Endothelial cell (in vitro differentiated cells): ENCODE results near the gene HAUS3. TPM values are rescaled to one million over a fixed set of nuclear protein-coding genes. Genes with fewer than 3 reads are reported as not detected.

ENCODE experiments used
- DNase-seq: peaks from one replicate; pipeline ENCODE4 v3.0.0; 2021; ENCODE audit warnings: low spot score
- H3K27ac Mint-ChIP-seq: one replicate; pipeline ENCODE4 v1.8.0; 2021; ENCODE audit warnings: mixed read lengths, inconsistent platforms; ENCODE audit not compliant: unreplicated experiment
- H3K27me3 Mint-ChIP-seq: one replicate; pipeline ENCODE4 v1.8.0; 2021; ENCODE audit warnings: mild to moderate bottlenecking, moderate library complexity, mixed read lengths, inconsistent platforms; ENCODE audit not compliant: unreplicated experiment
- H3K36me3 Mint-ChIP-seq: one replicate; pipeline ENCODE4 v1.8.0; 2021; ENCODE audit warnings: mild to moderate bottlenecking, low read depth, mixed read lengths, inconsistent platforms; ENCODE audit not compliant: unreplicated experiment
- H3K4me1 Mint-ChIP-seq: one replicate; pipeline ENCODE4 v1.8.0; 2021; ENCODE audit warnings: mild to moderate bottlenecking, mixed read lengths, inconsistent platforms; ENCODE audit not compliant: unreplicated experiment
- H3K4me3 Mint-ChIP-seq: one replicate; pipeline ENCODE4 v1.8.0; 2021; ENCODE audit warnings: mild to moderate bottlenecking, mixed read lengths, inconsistent platforms; ENCODE audit not compliant: unreplicated experiment
- H3K9me3 Mint-ChIP-seq: one replicate; pipeline ENCODE4 v1.8.0; 2021; ENCODE audit warnings: mixed read lengths, inconsistent platforms; ENCODE audit not compliant: unreplicated experiment
- total RNA-seq: library from RNA; stranded (reverse); fragmentation: NEBNext Ultra II Directional; extraction: Animal tissue kit (Norgen Biotek cat#: 25700); gene quantifications from one replicate; pipeline ENCODE4 v1.2.1, GENCODE V29; 2021; ENCODE audit not compliant: unreplicated experiment
- TF ChIP-seq, protein P1 (sequence below): fragments of 200-600 bp; sonication (generic); IDR thresholded peaks from one replicate; pipeline ENCODE4 v1.5.0; 2021; ENCODE audit warnings: antibody characterized with exemption; ENCODE audit not compliant: unreplicated experiment

Gene HAUS3
- total RNA-seq, 1 donor from 2014 or later: 16.2 TPM

GRCh38 chr4:2248821-2249261 is 6.9 kb upstream of the HAUS3 start:
- peak overlapping the region; percentile 7 for H3K4me3 Mint-ChIP-seq
- TF ChIP-seq, protein P1, sequence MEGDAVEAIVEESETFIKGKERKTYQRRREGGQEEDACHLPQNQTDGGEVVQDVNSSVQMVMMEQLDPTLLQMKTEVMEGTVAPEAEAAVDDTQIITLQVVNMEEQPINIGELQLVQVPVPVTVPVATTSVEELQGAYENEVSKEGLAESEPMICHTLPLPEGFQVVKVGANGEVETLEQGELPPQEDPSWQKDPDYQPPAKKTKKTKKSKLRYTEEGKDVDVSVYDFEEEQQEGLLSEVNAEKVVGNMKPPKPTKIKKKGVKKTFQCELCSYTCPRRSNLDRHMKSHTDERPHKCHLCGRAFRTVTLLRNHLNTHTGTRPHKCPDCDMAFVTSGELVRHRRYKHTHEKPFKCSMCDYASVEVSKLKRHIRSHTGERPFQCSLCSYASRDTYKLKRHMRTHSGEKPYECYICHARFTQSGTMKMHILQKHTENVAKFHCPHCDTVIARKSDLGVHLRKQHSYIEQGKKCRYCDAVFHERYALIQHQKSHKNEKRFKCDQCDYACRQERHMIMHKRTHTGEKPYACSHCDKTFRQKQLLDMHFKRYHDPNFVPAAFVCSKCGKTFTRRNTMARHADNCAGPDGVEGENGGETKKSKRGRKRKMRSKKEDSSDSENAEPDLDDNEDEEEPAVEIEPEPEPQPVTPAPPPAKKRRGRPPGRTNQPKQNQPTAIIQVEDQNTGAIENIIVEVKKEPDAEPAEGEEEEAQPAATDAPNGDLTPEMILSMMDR: no peak
- peaks cover 3% of the 10 kb centered on the region for H3K4me1 Mint-ChIP-seq
- no peak overlapping the region for H3K27ac Mint-ChIP-seq
- peaks cover 21% of the 10 kb centered on the region for H3K36me3 Mint-ChIP-seq
- H3K27me3 Mint-ChIP-seq: peaks cover 16% of the 10 kb centered on the region
- DNase-seq: no peak
- no peaks in the 10 kb centered on the region for H3K9me3 Mint-ChIP-seq

- peaks cover 20% of the 10 kb centered on the region for H3K36me3 Mint-ChIP-seq
- H3K27me3 Mint-ChIP-seq: peaks cover 15% of the 10 kb centered on the region
- H3K9me3 Mint-ChIP-seq: no peaks in the 10 kb centered on the region
- TF ChIP-seq, protein P1: no peak
- H3K4me3 Mint-ChIP-seq: no peak overlapping the region
- no peak overlapping the region for H3K27ac Mint-ChIP-seq
- DNase-seq: no peak
- H3K4me1 Mint-ChIP-seq: peaks cover 6% of the 10 kb centered on the region
Observed at GRCh38 chr4:2248044-2248780, 6.3 kb upstream of the HAUS3 start.

DNA sequence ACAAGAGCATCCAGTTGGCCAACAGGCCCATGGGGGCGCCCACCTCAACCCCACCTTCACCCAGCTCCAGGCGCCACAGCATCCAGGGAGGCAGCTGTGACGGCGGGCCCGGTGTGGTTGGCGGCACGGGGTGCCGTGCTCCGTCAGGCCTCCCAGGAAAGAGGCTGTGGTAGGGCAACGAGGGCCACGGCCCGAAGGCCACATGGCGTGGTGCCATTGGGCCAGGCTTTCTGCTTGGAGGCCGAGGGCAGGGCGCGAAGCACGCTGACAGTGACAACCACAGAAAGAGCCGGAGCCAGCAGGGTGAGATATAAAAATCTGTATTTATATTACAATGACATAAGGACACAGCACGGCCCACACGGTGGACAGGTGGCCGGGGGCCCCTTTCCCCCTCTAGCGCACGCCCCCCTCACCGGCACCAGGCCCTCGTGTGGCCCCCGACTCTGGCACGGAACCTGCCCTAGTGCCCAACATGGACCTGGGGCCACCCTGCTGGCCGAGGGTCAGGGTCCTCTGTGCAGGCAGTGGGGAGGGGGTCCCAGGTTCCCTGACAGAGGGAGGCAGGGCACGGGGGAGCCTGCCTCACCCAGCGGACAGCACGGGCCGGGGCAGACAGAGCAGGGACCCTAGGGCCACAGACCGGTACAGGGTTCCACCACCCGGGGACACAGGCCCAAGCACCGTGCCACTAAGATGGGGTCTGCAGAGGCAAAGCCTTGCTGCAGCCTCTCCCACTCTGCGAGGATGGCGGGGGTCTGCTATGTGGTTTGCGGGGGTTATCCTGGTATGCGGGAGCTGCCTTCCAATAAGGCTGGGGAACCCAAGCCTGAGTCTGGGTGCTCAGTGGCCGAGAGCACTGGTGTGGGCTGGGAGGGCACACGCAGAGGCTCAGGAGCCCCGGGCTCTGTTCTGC is 5.5 kb upstream of the HAUS3 start:
- peaks cover 20% of the 10 kb centered on the region for H3K36me3 Mint-ChIP-seq
- H3K9me3 Mint-ChIP-seq: no peaks in the 10 kb centered on the region
- peaks cover 6% of the 10 kb centered on the region for H3K4me1 Mint-ChIP-seq
- TF ChIP-seq, protein P1: no peak
- peak; percentile 4 for DNase-seq
- peaks cover 14% of the 10 kb centered on the region for H3K27me3 Mint-ChIP-seq
- no peak overlapping the region for H3K27ac Mint-ChIP-seq
- no peak overlapping the region for H3K4me3 Mint-ChIP-seq

GRCh38 chr4:2246384-2247127 is 4.6 kb upstream of the HAUS3 start:
- TF ChIP-seq, protein P1: no peak
- no peak overlapping the region for H3K4me3 Mint-ChIP-seq
- no peaks in the 10 kb centered on the region for H3K9me3 Mint-ChIP-seq
- peaks cover 16% of the 10 kb centered on the region for H3K36me3 Mint-ChIP-seq
- peaks cover 6% of the 10 kb centered on the region for H3K4me1 Mint-ChIP-seq
- peaks cover 10% of the 10 kb centered on the region for H3K27me3 Mint-ChIP-seq
- H3K27ac Mint-ChIP-seq: no peak overlapping the region
- peak; percentile 3 for DNase-seq
